Transverse colon (tissue), 4 donors: Measurements from ENCODE around the gene TMEM255B.

Experiments
- CTCF ChIP-seq, 5 experiments: fragments of 200-600 bp in 3 of 5; fragments of 450-650 bp in 2 of 5; sonication (generic) in 3 of 5; IDR thresholded peaks; 1 replicate in 2 of 5; 2 replicates in 3 of 5; pipeline ENCODE4 v1.5.1; 2016 to 2017; ENCODE audit warnings: antibody characterized with exemption in 5 of 5, inconsistent platforms in 3 of 5, mild to moderate bottlenecking in 2 of 5, moderate library complexity in 1 of 5
- EP300 ChIP-seq: sonication (generic); formaldehyde crosslinking; IDR thresholded peaks from one replicate; pipeline ENCODE4 v1.6.1; 2017; ENCODE audit warnings: antibody characterized with exemption, low read depth
- POLR2AphosphoS5 ChIP-seq, 3 donors: sonication (generic); formaldehyde crosslinking; IDR thresholded peaks; one replicate each; pipeline ENCODE4 v1.6.1; 2016; ENCODE audit warnings: antibody characterized with exemption in 3 of 3

GRCh38 chr13:113746671-113747070 lies 12.4 kb upstream of the TMEM255B start:
- no peak for TF ChIP-seq CTCF (IDR thresholded peaks at IDR 0.05)
- no peak for TF ChIP-seq EP300
- TF ChIP-seq POLR2AphosphoS5 (IDR thresholded peaks at IDR 0.05), result no peak
